ENCODE results near the gene HBE1. TPM values are rescaled to one million over a fixed set of nuclear protein-coding genes. Genes with fewer than 3 reads are reported as not detected.

Gene HBE1
- total and polyA plus RNA-seq, 10 donors, result 0.21 to 1.8 (median 0.37) TPM; not detected in 5

DNA sequence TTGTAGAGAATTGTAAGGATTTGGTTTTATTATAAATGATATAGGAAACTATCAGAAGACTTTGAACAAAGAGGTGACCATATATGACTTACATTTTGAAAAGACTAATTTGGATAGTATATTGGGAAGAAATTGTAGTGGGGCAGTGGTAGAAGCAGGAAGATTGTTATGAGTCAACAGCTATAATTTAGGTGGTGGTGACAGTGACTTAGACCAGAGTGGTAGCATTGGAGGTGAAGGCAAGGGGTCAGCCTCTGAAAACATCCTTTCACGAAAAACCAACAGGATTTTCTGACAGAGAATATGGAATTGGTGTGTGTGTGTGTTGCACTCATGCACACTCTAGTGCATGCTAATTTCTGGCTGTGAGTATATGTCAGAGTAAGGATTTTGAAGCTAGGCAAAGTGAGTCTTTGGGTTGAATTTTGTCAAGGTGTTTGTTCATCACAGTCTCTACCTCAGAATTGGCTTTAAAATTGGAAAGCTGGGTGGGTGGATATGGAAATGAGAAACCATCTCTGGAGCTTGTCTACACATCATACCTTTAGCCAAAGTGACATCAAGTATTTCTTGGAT lies 8.2 kb upstream of the HBE1 start:
- WGBS, 5 donors, result 58 to 77% (median 60%) methylated on average over 1 of the region's 1 CpG

DNA sequence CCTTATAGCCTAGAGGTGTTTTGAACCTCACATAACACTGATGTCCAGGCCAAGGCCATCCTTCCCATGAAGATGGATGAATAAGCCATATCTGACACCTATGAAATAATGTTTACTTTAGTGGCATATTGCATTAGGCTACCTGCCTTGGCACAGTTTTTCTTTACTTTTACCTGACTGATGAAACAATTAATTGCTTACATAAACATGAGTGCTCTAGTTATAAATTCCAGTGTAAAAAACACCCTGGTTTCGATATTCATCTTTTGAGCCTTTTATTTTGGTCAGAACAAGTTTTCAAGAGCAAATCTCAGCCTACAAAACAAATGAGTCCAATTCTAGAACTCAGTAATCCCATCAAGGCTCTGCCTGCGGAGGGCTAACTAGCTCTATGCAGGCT lies 7.0 kb upstream of the HBE1 start:
- intact Hi-C loops (cut with DNase I; ENCODE audit: low total_unique reads), result no loop called here

More for the DNA sequence above, 8.2 kb upstream of the HBE1 start:
- no peak for DNase-seq
- Histone ChIP-seq H3K9me3 (no peaks in the 10 kb centered on the region), H3K27ac (no peak overlapping the region), H3K27me3 (replicated peaks in 1 of 7) (no peaks in the 10 kb centered on the region), H3K36me3 (no peaks in the 10 kb centered on the region), H3K4me3 (no peak overlapping the region), H3K4me1 (no peaks in the 10 kb centered on the region)
- TF ChIP-seq POLR2A (IDR thresholded peaks at IDR 0.05), result no peak
- TF ChIP-seq, protein P1, sequence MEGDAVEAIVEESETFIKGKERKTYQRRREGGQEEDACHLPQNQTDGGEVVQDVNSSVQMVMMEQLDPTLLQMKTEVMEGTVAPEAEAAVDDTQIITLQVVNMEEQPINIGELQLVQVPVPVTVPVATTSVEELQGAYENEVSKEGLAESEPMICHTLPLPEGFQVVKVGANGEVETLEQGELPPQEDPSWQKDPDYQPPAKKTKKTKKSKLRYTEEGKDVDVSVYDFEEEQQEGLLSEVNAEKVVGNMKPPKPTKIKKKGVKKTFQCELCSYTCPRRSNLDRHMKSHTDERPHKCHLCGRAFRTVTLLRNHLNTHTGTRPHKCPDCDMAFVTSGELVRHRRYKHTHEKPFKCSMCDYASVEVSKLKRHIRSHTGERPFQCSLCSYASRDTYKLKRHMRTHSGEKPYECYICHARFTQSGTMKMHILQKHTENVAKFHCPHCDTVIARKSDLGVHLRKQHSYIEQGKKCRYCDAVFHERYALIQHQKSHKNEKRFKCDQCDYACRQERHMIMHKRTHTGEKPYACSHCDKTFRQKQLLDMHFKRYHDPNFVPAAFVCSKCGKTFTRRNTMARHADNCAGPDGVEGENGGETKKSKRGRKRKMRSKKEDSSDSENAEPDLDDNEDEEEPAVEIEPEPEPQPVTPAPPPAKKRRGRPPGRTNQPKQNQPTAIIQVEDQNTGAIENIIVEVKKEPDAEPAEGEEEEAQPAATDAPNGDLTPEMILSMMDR (IDR thresholded peaks at IDR 0.05 in 8 of 11, conservative IDR thresholded peaks at IDR 0.05 in 3 of 11), result no peak
- TF ChIP-seq POLR2AphosphoS5 (IDR thresholded peaks at IDR 0.05), result no peak
- intact Hi-C loops (cut with DNase I; ENCODE audit: low total_unique reads), result no loop called here

DNA sequence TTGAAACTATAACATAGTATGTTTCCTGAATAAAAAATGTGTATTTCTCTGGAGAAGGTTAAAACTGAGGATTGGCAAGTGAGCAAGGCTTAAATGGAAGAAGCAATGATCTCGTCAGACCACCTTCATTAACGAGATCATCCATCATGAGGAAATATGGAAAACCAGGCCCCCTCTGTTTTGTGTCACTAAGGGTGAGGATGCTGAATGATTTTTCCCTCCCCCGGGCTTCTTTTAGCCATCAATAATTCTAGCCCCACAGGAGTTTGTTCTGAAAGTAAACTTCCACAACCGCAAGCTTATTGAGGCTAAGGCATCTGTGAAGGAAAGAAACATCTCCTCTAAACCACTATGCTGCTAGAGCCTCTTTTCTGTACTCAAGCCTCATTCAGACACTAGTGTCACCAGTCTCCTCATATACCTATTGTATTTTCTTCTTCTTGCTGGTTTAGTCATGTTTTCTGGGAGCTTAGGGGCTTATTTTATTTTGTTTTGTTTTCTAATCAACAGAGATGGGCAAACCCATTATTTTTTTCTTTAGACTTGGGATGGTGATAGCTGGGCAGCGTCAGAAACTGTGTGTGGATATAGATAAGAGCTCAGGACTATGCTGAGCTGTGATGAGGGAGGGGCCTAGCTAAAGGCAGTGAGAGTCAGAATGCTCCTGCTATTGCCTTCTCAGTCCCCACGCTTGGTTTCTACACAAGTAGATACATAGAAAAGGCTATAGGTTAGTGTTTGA lies 5.8 kb upstream of the HBE1 start:
- Histone ChIP-seq H3K4me1 (no peaks in the 10 kb centered on the region), H3K27me3 (replicated peaks in 1 of 7) (no peaks in the 10 kb centered on the region), H3K36me3 (no peaks in the 10 kb centered on the region), H3K9me3 (no peaks in the 10 kb centered on the region), H3K4me3 (no peak overlapping the region), H3K27ac (no peak overlapping the region)
- no peak for TF ChIP-seq POLR2AphosphoS5 (IDR thresholded peaks at IDR 0.05)
- TF ChIP-seq, protein P1 (IDR thresholded peaks at IDR 0.05 in 8 of 11, conservative IDR thresholded peaks at IDR 0.05 in 3 of 11), result no peak
- WGBS, 5 donors, result 62 to 75% (median 72%) methylated on average over 6 of the region's 6 CpGs
- DNase-seq, result no peak
- intact Hi-C loops (cut with DNase I; ENCODE audit: low total_unique reads), result no loop called here

More for the DNA sequence above, 7.0 kb upstream of the HBE1 start:
- H3K9me3 ChIP-seq, result no peaks in the 10 kb centered on the region
- WGBS, 5 donors, result 71 to 80% (median 75%) methylated on average over 2 of the region's 2 CpGs
- H3K4me3 ChIP-seq, result no peak overlapping the region
- no peak for DNase-seq
- H3K27ac ChIP-seq, result no peak overlapping the region
- no peaks in the 10 kb centered on the region for H3K36me3 ChIP-seq
- H3K27me3 ChIP-seq (replicated peaks in 1 of 7), result no peaks in the 10 kb centered on the region
- H3K4me1 ChIP-seq, result no peaks in the 10 kb centered on the region
- TF ChIP-seq POLR2A (IDR thresholded peaks at IDR 0.05) (no peak), POLR2AphosphoS5 (IDR thresholded peaks at IDR 0.05) (no peak)
- TF ChIP-seq, protein P1 (IDR thresholded peaks at IDR 0.05 in 8 of 11, conservative IDR thresholded peaks at IDR 0.05 in 3 of 11), result no peak

DNA sequence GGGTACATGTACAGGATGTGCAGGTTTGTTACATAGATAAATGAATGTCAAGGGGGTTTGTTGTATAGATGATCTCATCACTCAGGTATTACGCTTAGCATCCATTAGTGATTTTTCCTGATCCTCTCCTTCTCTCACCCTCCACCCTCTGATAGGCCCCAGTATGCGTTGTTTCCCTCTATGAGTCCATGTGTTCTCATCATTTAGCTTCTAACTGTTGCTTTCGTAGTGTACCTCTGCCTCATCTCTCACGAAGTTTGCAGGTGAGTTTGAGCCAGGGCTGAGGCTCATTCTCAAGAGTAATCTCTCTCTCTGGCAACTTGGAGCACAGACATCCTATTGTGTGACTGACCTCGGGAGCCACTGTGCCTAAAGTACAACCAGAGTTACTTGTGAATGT lies 4.7 kb upstream of the HBE1 start:
- 65 to 76% (median 72%) methylated on average over 5 of the region's 5 CpGs for WGBS, 5 donors
- Histone ChIP-seq H3K36me3 (no peaks in the 10 kb centered on the region), H3K27ac (no peak overlapping the region), H3K9me3 (no peaks in the 10 kb centered on the region), H3K4me1 (no peaks in the 10 kb centered on the region), H3K27me3 (replicated peaks in 1 of 7) (no peaks in the 10 kb centered on the region), H3K4me3 (no peak overlapping the region)
- DNase-seq, result no peak
- TF ChIP-seq POLR2A (IDR thresholded peaks at IDR 0.05), result no peak
- TF ChIP-seq, protein P1 (IDR thresholded peaks at IDR 0.05 in 8 of 11, conservative IDR thresholded peaks at IDR 0.05 in 3 of 11), result no peak
- no peak for TF ChIP-seq POLR2AphosphoS5 (IDR thresholded peaks at IDR 0.05)
- intact Hi-C loops (cut with DNase I; ENCODE audit: low total_unique reads), result no loop called here

Data from spleen (tissue), 11 donors.